ENCODE data around the gene CHRNA7. TPM values are rescaled to one million over a fixed set of nuclear protein-coding genes. Genes with fewer than 3 reads are reported as not detected.
A peak's percentile ranks its signal among the peaks of the same experiment; 100 is the strongest.

CHRNA7 gene
- polyA plus RNA-seq, 2 of the 4 experiments (the other 2 are of a cell fraction): 1.3 to 1.4 TPM

DNA sequence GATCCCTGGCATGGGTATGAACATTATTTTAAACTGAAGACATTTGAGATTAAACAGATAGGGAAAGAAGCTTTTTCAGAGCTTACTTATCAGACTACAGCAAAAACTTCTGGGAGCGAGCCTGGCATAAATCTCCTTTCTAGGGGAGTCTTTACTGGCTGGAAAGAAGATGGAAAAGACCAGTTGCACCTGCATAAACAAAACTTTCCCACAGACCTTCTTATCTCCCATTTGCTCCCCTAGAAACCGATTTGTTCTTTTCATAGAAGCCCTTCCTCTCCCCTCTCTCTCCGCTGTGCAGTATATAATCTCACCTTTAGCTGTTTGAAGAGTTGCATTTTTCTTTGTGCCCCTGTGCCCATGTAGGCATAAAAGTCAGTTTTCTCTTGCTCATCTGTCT, 93.2 kb downstream of the CHRNA7 start:
- DNase-seq (ENCODE audit: low read depth in 1 of 2, low spot score in 1 of 2): no peak
- no peaks in the 10 kb centered on the region for H3K9me3 ChIP-seq
- H3K27ac ChIP-seq: no peak overlapping the region
- CTCF ChIA-PET: no interaction called here
- no peak for TF ChIP-seq BHLHE40 (IDR thresholded peaks at IDR 0.05; ENCODE audit: low read depth, low read length)
- no peak for TF ChIP-seq RFX5 (IDR thresholded peaks at IDR 0.05)
- TF ChIP-seq, protein P1, sequence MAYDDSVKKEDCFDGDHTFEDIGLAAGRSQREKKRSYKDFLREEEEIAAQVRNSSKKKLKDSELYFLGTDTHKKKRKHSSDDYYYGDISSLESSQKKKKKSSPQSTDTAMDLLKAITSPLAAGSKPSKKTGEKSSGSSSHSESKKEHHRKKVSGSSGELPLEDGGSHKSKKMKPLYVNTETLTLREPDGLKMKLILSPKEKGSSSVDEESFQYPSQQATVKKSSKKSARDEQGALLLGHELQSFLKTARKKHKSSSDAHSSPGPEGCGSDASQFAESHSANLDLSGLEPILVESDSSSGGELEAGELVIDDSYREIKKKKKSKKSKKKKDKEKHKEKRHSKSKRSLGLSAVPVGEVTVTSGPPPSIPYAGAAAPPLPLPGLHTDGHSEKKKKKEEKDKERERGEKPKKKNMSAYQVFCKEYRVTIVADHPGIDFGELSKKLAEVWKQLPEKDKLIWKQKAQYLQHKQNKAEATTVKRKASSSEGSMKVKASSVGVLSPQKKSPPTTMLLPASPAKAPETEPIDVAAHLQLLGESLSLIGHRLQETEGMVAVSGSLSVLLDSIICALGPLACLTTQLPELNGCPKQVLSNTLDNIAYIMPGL (CRISPR knock-in tag; IDR thresholded peaks at IDR 0.05; ENCODE audit: borderline replicate concordance): no peak
- TF ChIP-seq, protein P2, sequence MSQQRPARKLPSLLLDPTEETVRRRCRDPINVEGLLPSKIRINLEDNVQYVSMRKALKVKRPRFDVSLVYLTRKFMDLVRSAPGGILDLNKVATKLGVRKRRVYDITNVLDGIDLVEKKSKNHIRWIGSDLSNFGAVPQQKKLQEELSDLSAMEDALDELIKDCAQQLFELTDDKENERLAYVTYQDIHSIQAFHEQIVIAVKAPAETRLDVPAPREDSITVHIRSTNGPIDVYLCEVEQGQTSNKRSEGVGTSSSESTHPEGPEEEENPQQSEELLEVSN (IDR thresholded peaks at IDR 0.05; ENCODE audit: borderline replicate concordance, low read depth): no peak
- 24% methylated on average over 3 of the region's 3 CpGs for WGBS (ENCODE audit: missing lambda C conversion rate)
- H3K4me3 ChIP-seq: no peak overlapping the region
- no peak for ATAC-seq
- no peak overlapping the region for H3K4me2 ChIP-seq
- FAIRE-seq: peak; percentile 28
- POLR2A ChIA-PET: no interaction called here
- no peaks in the 10 kb centered on the region for H3K4me1 ChIP-seq

DNA sequence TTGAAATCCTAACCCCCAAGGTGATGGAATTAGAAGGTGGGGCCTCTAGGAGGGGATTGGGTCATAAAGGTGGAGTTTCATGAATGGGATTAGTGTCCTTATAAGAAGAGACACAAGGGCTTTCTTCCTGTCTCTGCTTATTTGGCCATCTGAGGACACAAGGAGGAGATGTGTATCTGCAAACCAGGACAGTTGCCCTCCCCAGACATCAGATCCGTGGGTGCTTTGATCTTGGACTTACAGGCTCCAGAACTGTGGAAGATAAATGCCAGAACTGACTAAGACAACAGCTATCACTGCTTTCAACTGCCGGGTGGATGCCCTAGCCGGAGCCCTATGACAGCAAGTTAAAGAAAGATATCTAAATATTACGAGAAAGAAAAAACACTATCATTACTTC, 94.4 kb downstream of the CHRNA7 start:
- FAIRE-seq: no peak
- no peak overlapping the region for H3K4me3 ChIP-seq
- no peak for ATAC-seq

GRCh38 chr15:32125595-32125994, 95.3 kb downstream of the CHRNA7 start:
- ChIA-PET CTCF (interaction anchor here (1.5 to 1.9 kb wide), 2 partner anchors 18 to 148 kb away, joined by 3 to 5 read pairs; no protein-coding TSS in a partner anchor), POLR2A (no interaction called here)
- ATAC-seq: no peak
- 13% methylated on average over 3 of the region's 3 CpGs for WGBS (ENCODE audit: missing lambda C conversion rate)
- H3K27ac ChIP-seq: no peak overlapping the region
- no peak for DNase-seq (ENCODE audit: low read depth in 1 of 2, low spot score in 1 of 2)
- H3K4me3 ChIP-seq: no peak overlapping the region
- H3K4me1 ChIP-seq: no peaks in the 10 kb centered on the region
- no peak overlapping the region for H3K4me2 ChIP-seq
- no peak for FAIRE-seq
- H3K9me3 ChIP-seq: no peaks in the 10 kb centered on the region
- TF ChIP-seq HOXB5 (CRISPR knock-in tag; IDR thresholded peaks at IDR 0.05) (no peak), ZSCAN20 (CRISPR knock-in tag; IDR thresholded peaks at IDR 0.05) (no peak), FOXS1 (CRISPR knock-in tag; IDR thresholded peaks at IDR 0.05) (no peak), GATA3 (IDR thresholded peaks at IDR 0.05; ENCODE audit: borderline replicate concordance) (no peak), POLR2A (IDR thresholded peaks at IDR 0.05; ENCODE audit: low read length) (no peak), JUN (IDR thresholded peaks at IDR 0.05) (no peak), EP300 (IDR thresholded peaks at IDR 0.05) (no peak), CEBPB (IDR thresholded peaks at IDR 0.05) (no peak), HOXB13 (CRISPR knock-in tag; IDR thresholded peaks at IDR 0.05; ENCODE audit: low read depth) (no peak), BHLHE40 (IDR thresholded peaks at IDR 0.05; ENCODE audit: low read depth, low read length) (no peak), SREBF2 (IDR thresholded peaks at IDR 0.05) (no peak), RFX5 (IDR thresholded peaks at IDR 0.05) (no peak), RARB (CRISPR knock-in tag; IDR thresholded peaks at IDR 0.05) (no peak), PHF8 (IDR thresholded peaks at IDR 0.05; ENCODE audit: borderline replicate concordance, low read depth) (no peak), MAFK (IDR thresholded peaks at IDR 0.05; ENCODE audit: partially characterized antibody) (no peak), CHD4 (IDR thresholded peaks at IDR 0.05; ENCODE audit: borderline replicate concordance) (no peak), TP53 (CRISPR knock-in tag; IDR thresholded peaks at IDR 0.05) (no peak)
- TF ChIP-seq, protein P1 (CRISPR knock-in tag; IDR thresholded peaks at IDR 0.05; ENCODE audit: borderline replicate concordance): no peak
- TF ChIP-seq, protein P3, sequence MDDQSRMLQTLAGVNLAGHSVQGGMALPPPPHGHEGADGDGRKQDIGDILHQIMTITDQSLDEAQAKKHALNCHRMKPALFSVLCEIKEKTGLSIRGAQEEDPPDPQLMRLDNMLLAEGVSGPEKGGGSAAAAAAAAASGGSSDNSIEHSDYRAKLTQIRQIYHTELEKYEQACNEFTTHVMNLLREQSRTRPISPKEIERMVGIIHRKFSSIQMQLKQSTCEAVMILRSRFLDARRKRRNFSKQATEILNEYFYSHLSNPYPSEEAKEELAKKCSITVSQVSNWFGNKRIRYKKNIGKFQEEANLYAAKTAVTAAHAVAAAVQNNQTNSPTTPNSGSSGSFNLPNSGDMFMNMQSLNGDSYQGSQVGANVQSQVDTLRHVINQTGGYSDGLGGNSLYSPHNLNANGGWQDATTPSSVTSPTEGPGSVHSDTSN (IDR thresholded peaks at IDR 0.05): no peak
- TF ChIP-seq, protein P4, sequence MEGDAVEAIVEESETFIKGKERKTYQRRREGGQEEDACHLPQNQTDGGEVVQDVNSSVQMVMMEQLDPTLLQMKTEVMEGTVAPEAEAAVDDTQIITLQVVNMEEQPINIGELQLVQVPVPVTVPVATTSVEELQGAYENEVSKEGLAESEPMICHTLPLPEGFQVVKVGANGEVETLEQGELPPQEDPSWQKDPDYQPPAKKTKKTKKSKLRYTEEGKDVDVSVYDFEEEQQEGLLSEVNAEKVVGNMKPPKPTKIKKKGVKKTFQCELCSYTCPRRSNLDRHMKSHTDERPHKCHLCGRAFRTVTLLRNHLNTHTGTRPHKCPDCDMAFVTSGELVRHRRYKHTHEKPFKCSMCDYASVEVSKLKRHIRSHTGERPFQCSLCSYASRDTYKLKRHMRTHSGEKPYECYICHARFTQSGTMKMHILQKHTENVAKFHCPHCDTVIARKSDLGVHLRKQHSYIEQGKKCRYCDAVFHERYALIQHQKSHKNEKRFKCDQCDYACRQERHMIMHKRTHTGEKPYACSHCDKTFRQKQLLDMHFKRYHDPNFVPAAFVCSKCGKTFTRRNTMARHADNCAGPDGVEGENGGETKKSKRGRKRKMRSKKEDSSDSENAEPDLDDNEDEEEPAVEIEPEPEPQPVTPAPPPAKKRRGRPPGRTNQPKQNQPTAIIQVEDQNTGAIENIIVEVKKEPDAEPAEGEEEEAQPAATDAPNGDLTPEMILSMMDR (IDR thresholded peaks at IDR 0.05): no peak

More for the DNA sequence above, 94.4 kb downstream of the CHRNA7 start:
- CTCF ChIA-PET: interaction anchor here (1.5 to 1.9 kb wide), 2 partner anchors 17 to 147 kb away, joined by 3 to 5 read pairs; no protein-coding TSS in a partner anchor
- DNase-seq (ENCODE audit: low read depth in 1 of 2, low spot score in 1 of 2): no peak
- Histone ChIP-seq H3K4me1 (no peaks in the 10 kb centered on the region), H3K4me2 (no peak overlapping the region), H3K27ac (no peak overlapping the region), H3K9me3 (no peaks in the 10 kb centered on the region)
- no peak for TF ChIP-seq ZC3H11A (IDR thresholded peaks at IDR 0.05)
- TF ChIP-seq JUN (IDR thresholded peaks at IDR 0.05): no peak
- TF ChIP-seq RCOR1 (IDR thresholded peaks at IDR 0.05; ENCODE audit: low read depth, low read length): no peak
- no peak for TF ChIP-seq JUNB (IDR thresholded peaks at IDR 0.05)
- no peak for TF ChIP-seq RAD21 (conservative IDR thresholded peaks at IDR 0.05 in 1 of 2, IDR thresholded peaks at IDR 0.05 in 1 of 2)
- no peak for TF ChIP-seq CBX8 (IDR thresholded peaks at IDR 0.05)
- TF ChIP-seq HOXB13 (CRISPR knock-in tag; IDR thresholded peaks at IDR 0.05; ENCODE audit: low read depth): no peak
- no peak for TF ChIP-seq EHMT2 (IDR thresholded peaks at IDR 0.05; ENCODE audit: low read depth)
- no peak for TF ChIP-seq FOSB (CRISPR knock-in tag; IDR thresholded peaks at IDR 0.05)
- TF ChIP-seq HOXA7 (CRISPR knock-in tag; IDR thresholded peaks at IDR 0.05): no peak
- no peak for TF ChIP-seq BHLHE40 (IDR thresholded peaks at IDR 0.05; ENCODE audit: low read depth, low read length)
- TF ChIP-seq PHF8 (IDR thresholded peaks at IDR 0.05; ENCODE audit: borderline replicate concordance, low read depth): no peak
- TF ChIP-seq SREBF2 (IDR thresholded peaks at IDR 0.05): no peak
- no peak for TF ChIP-seq HDAC2 (IDR thresholded peaks at IDR 0.05)
- 22% methylated on average over 4 of the region's 4 CpGs for WGBS (ENCODE audit: missing lambda C conversion rate)
- POLR2A ChIA-PET: no interaction called here
